BE2C (cell line): ENCODE measurements around the gene SLC26A2.

Experiments
- DNase-seq: peaks from one replicate; pipeline ENCODE4 v3.0.0-alpha.2; 2020
- H3K27me3 ChIP-seq: fragments of 250-450 bp; sonication (Bioruptor Pico); 2 replicates; pipeline ENCODE4 v1.5.1; 2020; ENCODE audit warnings: mild to moderate bottlenecking
- H3K36me3 ChIP-seq: fragments of 250-450 bp; sonication (Bioruptor Pico); 2 replicates; pipeline ENCODE4 v1.5.1; 2020; ENCODE audit warnings: mild to moderate bottlenecking
- H3K4me1 ChIP-seq: fragments of 250-450 bp; sonication (Bioruptor Pico); 2 replicates; pipeline ENCODE4 v1.5.1; 2020
- H3K4me3 ChIP-seq: 2 replicates; pipeline ENCODE4 v1.5.1; 2011; ENCODE audit warnings: low read depth, low read length
- H3K9me3 ChIP-seq: fragments of 250-450 bp; sonication (Bioruptor Pico); 2 replicates; pipeline ENCODE4 v1.5.1; 2020
- CTCF ChIP-seq: IDR thresholded peaks from 2 replicates; pipeline ENCODE4 v1.5.1; 2012; ENCODE audit warnings: mild to moderate bottlenecking, low read depth, low read length

Gene SLC26A2

GRCh38 chr5:150015415-150015814 is 54.9 kb downstream of the SLC26A2 start:
- peaks cover 83% of the 10 kb centered on the region for H3K36me3 ChIP-seq
- no peak for DNase-seq

GRCh38 chr5:150016537-150016936 is 56.0 kb downstream of the SLC26A2 start:
- Histone ChIP-seq H3K9me3 (no peaks in the 10 kb centered on the region), H3K4me3 (no peak overlapping the region), H3K36me3 (peaks cover 85% of the 10 kb centered on the region), H3K27me3 (no peaks in the 10 kb centered on the region), H3K4me1 (no peaks in the 10 kb centered on the region)
- no peak for DNase-seq
- no peak for TF ChIP-seq CTCF

More at GRCh38 chr5:150015415-150015814, 54.9 kb downstream of the SLC26A2 start:
- H3K27me3 ChIP-seq: no peaks in the 10 kb centered on the region
- no peak overlapping the region for H3K4me3 ChIP-seq
- no peak for TF ChIP-seq CTCF
- H3K9me3 ChIP-seq: no peaks in the 10 kb centered on the region
- no peaks in the 10 kb centered on the region for H3K4me1 ChIP-seq

- no peaks in the 10 kb centered on the region for H3K4me1 ChIP-seq
- H3K36me3 ChIP-seq: peaks cover 84% of the 10 kb centered on the region
- DNase-seq: no peak
- H3K9me3 ChIP-seq: no peaks in the 10 kb centered on the region
- TF ChIP-seq CTCF: no peak
- no peak overlapping the region for H3K4me3 ChIP-seq
- no peaks in the 10 kb centered on the region for H3K27me3 ChIP-seq
These were observed 56.9 kb downstream of the SLC26A2 start for GRCh38 chr5:150017226-150018005.

GRCh38 chr5:150020249-150020648 is 59.7 kb downstream of the SLC26A2 start:
- Histone ChIP-seq H3K27me3 (no peaks in the 10 kb centered on the region), H3K36me3 (peaks cover 78% of the 10 kb centered on the region), H3K4me1 (0 out of 2 replicates have a peak, but pooled peaks cover 2% of the 10 kb centered on the region), H3K9me3 (no peaks in the 10 kb centered on the region), H3K4me3 (no peak overlapping the region)
- no peak for DNase-seq
- no peak for TF ChIP-seq CTCF

GRCh38 chr5:150021491-150022157 is 61.1 kb downstream of the SLC26A2 start:
- Histone ChIP-seq H3K4me3 (no peak overlapping the region), H3K4me1 (0 out of 2 replicates have a peak, but pooled peaks cover 2% of the 10 kb centered on the region), H3K9me3 (no peaks in the 10 kb centered on the region), H3K36me3 (peaks cover 82% of the 10 kb centered on the region), H3K27me3 (no peaks in the 10 kb centered on the region)
- DNase-seq: no peak
- TF ChIP-seq CTCF: no peak

GRCh38 chr5:150022158-150022531 is 61.6 kb downstream of the SLC26A2 start:
- 0 out of 2 replicates have a peak, but pooled peaks cover 2% of the 10 kb centered on the region for H3K4me1 ChIP-seq
- no peak for DNase-seq
- no peak for TF ChIP-seq CTCF
- peaks cover 85% of the 10 kb centered on the region for H3K36me3 ChIP-seq
- H3K4me3 ChIP-seq: no peak overlapping the region
- no peaks in the 10 kb centered on the region for H3K27me3 ChIP-seq
- H3K9me3 ChIP-seq: no peaks in the 10 kb centered on the region
